Upper lobe of left lung (tissue), 6 donors: Measurements from ENCODE around the gene CEBPA. TPM values are rescaled to one million over a fixed set of nuclear protein-coding genes. Genes with fewer than 3 reads are reported as not detected.

Experiments
- ATAC-seq, 2 donors: fragments of 200-7000 bp; cut with Tn5 transposase; one replicate each; pipeline ENCODE4 v1.9.1; 2022; ENCODE audit warnings: mild to moderate bottlenecking in 2 of 2, moderate library complexity in 2 of 2; ENCODE audit not compliant: low FRiP score in 2 of 2
- DNase-seq, 2 donors: peaks; one replicate each; pipeline ENCODE4 v3.0.0-alpha.2; 2019 to 2020
- H3K27ac ChIP-seq, 4 donors: fragments of 200-600 bp; sonication (generic); one replicate each; pipeline ENCODE4 v1.5.1; 2016 to 2019
- H3K27me3 ChIP-seq, 4 donors: fragments of 200-600 bp; sonication (generic); one replicate each; pipeline ENCODE4 v1.5.1; 2017 to 2019
- H3K36me3 ChIP-seq, 4 donors: fragments of 200-600 bp; sonication (generic); one replicate each; pipeline ENCODE4 v1.5.1; 2016 to 2019
- H3K4me1 ChIP-seq, 4 donors: fragments of 200-600 bp; sonication (generic); one replicate each; pipeline ENCODE4 v1.5.1; 2018 to 2019
- H3K4me3 ChIP-seq, 4 donors: fragments of 200-600 bp; sonication (generic); one replicate each; pipeline ENCODE4 v1.5.1; 2017 to 2019; ENCODE audit warnings: mild to moderate bottlenecking in 2 of 4, moderate library complexity in 1 of 4
- H3K9me3 ChIP-seq, 4 donors: fragments of 200-600 bp; sonication (generic); one replicate each; pipeline ENCODE4 v1.5.1; 2018 to 2019
- CTCF ChIP-seq, 6 experiments: fragments of 450-650 bp in 4 of 6; fragments of 200-600 bp in 2 of 6; sonication (generic) in 2 of 6; IDR thresholded peaks; one replicate each; pipeline ENCODE4 v1.5.1; 2016 to 2019; ENCODE audit warnings: antibody characterized with exemption in 6 of 6
- EP300 ChIP-seq, 4 donors: sonication (generic); formaldehyde crosslinking; IDR thresholded peaks; one replicate each; pipeline ENCODE4 v1.5.1; 2017; ENCODE audit warnings: antibody characterized with exemption in 4 of 4, control low read depth in 2 of 4
- POLR2A ChIP-seq, 4 donors: fragments of 450-650 bp; IDR thresholded peaks; one replicate each; pipeline ENCODE4 v1.5.1; 2016 to 2017; ENCODE audit warnings: antibody characterized with exemption in 4 of 4, mild to moderate bottlenecking in 2 of 4
- POLR2AphosphoS5 ChIP-seq, 2 donors: sonication (generic); formaldehyde crosslinking; IDR thresholded peaks; one replicate each; pipeline ENCODE4 v1.5.1; 2017; ENCODE audit warnings: antibody characterized with exemption in 2 of 2
- WGBS, 2 donors: methylation state at CpG; one replicate each; pipeline ENCODE4 v1.1.5; 2017 to 2018; 5-methylcytosine and 5-hydroxymethylcytosine counted together
- total RNA-seq, 6 donors: library from RNA; depleted of rRNA in 4 of 6; stranded (reverse); fragments of >200 nt in 4 of 6; gene quantifications; one replicate each; pipeline versions ENCODE4 v1.1.0 to v1.2.1, GENCODE V29; 2016 to 2021
- donor health status: DM: no; HTN: no; CAD: no; lungs with moderate emphysema.
- donor health status: DM: no; HTN: yes; CAD: no; lungs with severe emphysema.

CEBPA gene
- total RNA-seq, 6 donors from 2014 or later: 53.5 to 183 (median 109) TPM

GRCh38 chr19:33281296-33281926 lies 20.9 kb downstream of the CEBPA start:
- Histone ChIP-seq H3K27me3 (no peaks in the 10 kb centered on the region), H3K4me3 (no peak overlapping the region), H3K27ac (peak overlapping the region in 2 of 4 donors; percentile 19 to 73), H3K4me1 (peaks cover 14 to 45% (median 43%) of the 10 kb centered on the region in 4 donors), H3K36me3 (no peaks in the 10 kb centered on the region), H3K9me3 (no peaks in the 10 kb centered on the region)
- peak in 1 of 2 donors; percentile 76 for DNase-seq
- WGBS, 2 donors: 74 to 80% methylated on average over 13 to 21 of the region's 22 CpGs
- TF ChIP-seq POLR2A (IDR thresholded peaks at IDR 0.05) (no peak), POLR2AphosphoS5 (IDR thresholded peaks at IDR 0.05) (no peak), EP300 (IDR thresholded peaks at IDR 0.05) (no peak), CTCF (IDR thresholded peaks at IDR 0.05) (no peak)
- ATAC-seq: no peak

GRCh38 chr19:33280351-33280921 lies 21.9 kb downstream of the CEBPA start:
- peak in 1 of 2 donors; percentile 13 for ATAC-seq
- 57 to 67% methylated on average over 5 to 8 of the region's 8 CpGs for WGBS, 2 donors
- H3K4me1 ChIP-seq: peaks cover 7 to 43% (median 38%) of the 10 kb centered on the region in 4 donors

GRCh38 chr19:33279430-33280350 lies 22.6 kb downstream of the CEBPA start:
- H3K27ac ChIP-seq: peak overlapping the region in 3 of 4 donors; percentile 17 to 73 (median 60)
- peaks cover 8 to 43% (median 36%) of the 10 kb centered on the region in 4 donors for H3K4me1 ChIP-seq
- TF ChIP-seq EP300 (IDR thresholded peaks at IDR 0.05) (no peak), POLR2A (IDR thresholded peaks at IDR 0.05) (no peak), POLR2AphosphoS5 (IDR thresholded peaks at IDR 0.05) (no peak), CTCF (IDR thresholded peaks at IDR 0.05) (no peak)
- H3K36me3 ChIP-seq: no peaks in the 10 kb centered on the region
- H3K4me3 ChIP-seq: no peak overlapping the region
- DNase-seq (peak in 1 of 2 donors; percentile 64), ATAC-seq (no peak)
- 66 to 90% methylated on average over 4 to 17 of the region's 17 CpGs for WGBS, 2 donors
- no peaks in the 10 kb centered on the region for H3K27me3 ChIP-seq
- no peaks in the 10 kb centered on the region for H3K9me3 ChIP-seq

More at GRCh38 chr19:33280351-33280921, 21.9 kb downstream of the CEBPA start:
- no peaks in the 10 kb centered on the region for H3K27me3 ChIP-seq
- H3K36me3 ChIP-seq: no peaks in the 10 kb centered on the region
- no peak for TF ChIP-seq CTCF (IDR thresholded peaks at IDR 0.05)
- TF ChIP-seq POLR2A (IDR thresholded peaks at IDR 0.05): no peak
- TF ChIP-seq EP300 (IDR thresholded peaks at IDR 0.05): no peak
- no peak for TF ChIP-seq POLR2AphosphoS5 (IDR thresholded peaks at IDR 0.05)
- peak overlapping the region in 3 of 4 donors; percentile 17 to 73 (median 60) for H3K27ac ChIP-seq
- DNase-seq: peak in 1 of 2 donors; percentile 69
- no peaks in the 10 kb centered on the region for H3K9me3 ChIP-seq
- no peak overlapping the region for H3K4me3 ChIP-seq

- no peaks in the 10 kb centered on the region for H3K9me3 ChIP-seq
- no peak overlapping the region for H3K4me3 ChIP-seq
- peaks cover 15 to 50% (median 44%) of the 10 kb centered on the region in 4 donors for H3K4me1 ChIP-seq
- no peak for TF ChIP-seq POLR2AphosphoS5 (IDR thresholded peaks at IDR 0.05)
- TF ChIP-seq EP300 (IDR thresholded peaks at IDR 0.05): no peak
- no peak for TF ChIP-seq POLR2A (IDR thresholded peaks at IDR 0.05)
- no peak for TF ChIP-seq CTCF (IDR thresholded peaks at IDR 0.05)
- no peaks in the 10 kb centered on the region for H3K27me3 ChIP-seq
- H3K27ac ChIP-seq: peak overlapping the region in 3 of 4 donors; percentile 7 to 73 (median 26)
- ATAC-seq (peak in 1 of 2 donors; percentile 21), DNase-seq (peak in 1 of 2 donors; percentile 67)
- H3K36me3 ChIP-seq: no peaks in the 10 kb centered on the region
- WGBS, 2 donors: 43 to 74% methylated on average over 1 to 9 of the region's 9 CpGs
Measured at GRCh38 chr19:33278403-33279269, 23.7 kb downstream of the CEBPA start.
